ENCODE results near the gene NRCAM. TPM values are rescaled to one million over a fixed set of nuclear protein-coding genes. Genes with fewer than 3 reads are reported as not detected.

The NRCAM gene
- total RNA-seq, 1 experiment from 2014 or later: 40.3 TPM

DNA sequence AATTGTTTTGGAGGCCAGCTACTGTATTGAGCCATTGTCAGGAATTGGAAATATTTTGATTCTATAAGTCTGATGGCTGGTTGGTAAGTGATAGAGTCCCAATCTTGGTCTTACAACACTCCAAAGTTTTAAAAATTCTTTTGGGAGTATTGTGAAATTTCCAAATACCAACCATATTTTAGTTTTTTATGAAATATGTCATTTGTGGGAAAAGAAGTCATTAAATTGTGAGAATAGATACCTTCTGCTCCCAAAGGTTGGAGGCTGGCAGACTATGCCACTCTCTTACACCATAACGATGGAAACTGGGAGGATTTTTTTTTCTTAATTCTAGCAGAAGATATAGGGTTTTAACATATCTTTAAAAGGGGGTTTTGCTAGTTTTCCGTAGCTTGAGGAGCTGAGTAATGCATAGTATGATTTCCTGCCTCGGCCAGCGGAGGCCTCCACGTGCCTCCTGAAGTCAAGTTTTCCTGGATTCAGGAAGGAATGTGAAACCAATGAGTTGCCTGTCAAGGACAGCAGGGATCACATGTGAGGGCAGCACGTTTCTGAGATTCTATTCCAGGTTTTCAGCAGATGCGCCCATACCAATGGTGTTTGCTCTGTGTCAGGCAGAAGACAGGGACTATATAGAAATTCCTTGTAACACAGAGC, 233.9 kb downstream of the NRCAM start:
- H3K27me3 ChIP-seq (ENCODE audit: insufficient read depth, low read depth): no peaks in the 10 kb centered on the region
- H4K20me1 ChIP-seq (ENCODE audit: insufficient read depth): no peaks in the 10 kb centered on the region
- no peak overlapping the region for H3K27ac ChIP-seq
- no peaks in the 10 kb centered on the region for H3K79me2 ChIP-seq (ENCODE audit: low read depth)
- peaks cover 3% of the 10 kb centered on the region; the same call in 1 of the 2 replicates for H3K9me3 ChIP-seq (ENCODE audit: insufficient read depth, low read depth)
- DNase-seq: no peak
- TF ChIP-seq EZH2 (IDR thresholded peaks at IDR 0.05; ENCODE audit: low read depth): no peak
- TF ChIP-seq, protein P1, sequence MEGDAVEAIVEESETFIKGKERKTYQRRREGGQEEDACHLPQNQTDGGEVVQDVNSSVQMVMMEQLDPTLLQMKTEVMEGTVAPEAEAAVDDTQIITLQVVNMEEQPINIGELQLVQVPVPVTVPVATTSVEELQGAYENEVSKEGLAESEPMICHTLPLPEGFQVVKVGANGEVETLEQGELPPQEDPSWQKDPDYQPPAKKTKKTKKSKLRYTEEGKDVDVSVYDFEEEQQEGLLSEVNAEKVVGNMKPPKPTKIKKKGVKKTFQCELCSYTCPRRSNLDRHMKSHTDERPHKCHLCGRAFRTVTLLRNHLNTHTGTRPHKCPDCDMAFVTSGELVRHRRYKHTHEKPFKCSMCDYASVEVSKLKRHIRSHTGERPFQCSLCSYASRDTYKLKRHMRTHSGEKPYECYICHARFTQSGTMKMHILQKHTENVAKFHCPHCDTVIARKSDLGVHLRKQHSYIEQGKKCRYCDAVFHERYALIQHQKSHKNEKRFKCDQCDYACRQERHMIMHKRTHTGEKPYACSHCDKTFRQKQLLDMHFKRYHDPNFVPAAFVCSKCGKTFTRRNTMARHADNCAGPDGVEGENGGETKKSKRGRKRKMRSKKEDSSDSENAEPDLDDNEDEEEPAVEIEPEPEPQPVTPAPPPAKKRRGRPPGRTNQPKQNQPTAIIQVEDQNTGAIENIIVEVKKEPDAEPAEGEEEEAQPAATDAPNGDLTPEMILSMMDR (conservative IDR thresholded peaks at IDR 0.05): no peak
- H3F3A ChIP-seq (ENCODE audit: insufficient read depth, low read depth): no peaks in the 10 kb centered on the region
- H2AFZ ChIP-seq: no peak overlapping the region
- CTCF ChIA-PET: interaction anchor here (0.6 kb wide), 1 partner anchor 41 kb away, joined by 3 read pairs; no protein-coding TSS in a partner anchor
- no peaks in the 10 kb centered on the region for H3K9me2 ChIP-seq (ENCODE audit: insufficient read depth)
- no peak overlapping the region for H3K4me2 ChIP-seq
- intact Hi-C loops (cut with micrococcal nuclease; ENCODE audit: unreplicated experiment): no loop called here
- no peak overlapping the region for H3K4me3 ChIP-seq
- H3K4me1 ChIP-seq (replicated peaks; ENCODE audit: insufficient read depth): 0 out of 2 replicates have a peak, but pooled peaks cover 4% of the 10 kb centered on the region
- H3K36me3 ChIP-seq (ENCODE audit: low read depth): no peaks in the 10 kb centered on the region
- no TSS peak for BruUV-seq (replicated peaks)
- POLR2A ChIA-PET (ENCODE audit: unreplicated experiment): no interaction called here

DNA sequence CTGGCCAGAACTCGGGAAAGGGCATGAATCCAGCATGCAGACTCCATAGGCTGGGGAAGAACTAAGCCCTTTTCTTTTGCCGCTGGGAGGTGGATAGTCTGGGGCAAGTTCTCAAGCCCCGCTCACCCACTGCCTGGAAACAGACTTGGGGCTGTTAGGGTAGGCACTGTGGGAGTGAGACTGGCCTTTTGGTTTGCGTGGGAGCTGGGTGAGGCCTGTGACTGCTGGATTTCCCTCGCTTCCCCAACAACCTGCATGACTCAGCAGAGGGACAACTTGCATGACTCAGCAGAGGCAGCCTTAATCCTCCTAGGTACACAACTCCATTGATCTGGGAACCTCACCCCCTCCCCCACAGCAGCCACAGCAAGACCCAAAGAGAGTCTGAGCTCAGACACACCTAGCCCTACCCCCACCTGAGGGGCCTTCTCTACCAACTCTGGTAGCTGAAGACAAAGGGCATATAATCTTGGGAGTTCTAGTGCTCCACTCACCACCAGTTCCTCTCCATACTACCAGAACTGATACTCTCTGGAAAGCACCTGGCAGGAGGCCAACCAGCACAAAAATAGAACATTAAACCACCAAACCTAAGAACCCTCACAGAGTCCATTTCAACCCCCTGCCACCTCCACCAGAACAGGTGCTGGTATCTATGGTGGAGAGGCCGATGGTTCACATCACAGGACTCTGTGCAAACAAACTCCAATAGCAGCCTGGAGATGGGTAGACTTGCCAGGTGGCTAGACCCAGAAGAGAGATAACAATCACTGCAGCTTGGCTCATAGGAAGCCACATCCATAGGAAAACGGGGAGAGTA, 244.6 kb downstream of the NRCAM start:
- Histone ChIP-seq H3F3A (ENCODE audit: insufficient read depth, low read depth) (peaks cover 7% of the 10 kb centered on the region; the same call in 1 of the 2 replicates), H3K27ac (peak overlapping the region; percentile 80), H3K27me3 (ENCODE audit: insufficient read depth, low read depth) (no peaks in the 10 kb centered on the region), H3K9me2 (ENCODE audit: insufficient read depth) (no peaks in the 10 kb centered on the region), H4K20me1 (ENCODE audit: insufficient read depth) (no peaks in the 10 kb centered on the region), H3K9me3 (ENCODE audit: insufficient read depth, low read depth) (no peaks in the 10 kb centered on the region; the same call in 1 of the 2 replicates), H3K4me3 (no peak overlapping the region), H3K36me3 (ENCODE audit: low read depth) (no peaks in the 10 kb centered on the region), H3K4me2 (peak overlapping the region; percentile 52), H2AFZ (peak overlapping the region; percentile 69), H3K4me1 (replicated peaks; ENCODE audit: insufficient read depth) (peaks cover 27% of the 10 kb centered on the region), H3K79me2 (ENCODE audit: low read depth) (no peaks in the 10 kb centered on the region)
- ChIA-PET POLR2A (ENCODE audit: unreplicated experiment) (no interaction called here), CTCF (no interaction called here)
- peak; percentile 68 to 73 for DNase-seq
- intact Hi-C loops (cut with micrococcal nuclease; ENCODE audit: unreplicated experiment): no loop called here
- BruUV-seq (replicated peaks): TSS peak; percentile 59
- TF ChIP-seq, protein P1 (conservative IDR thresholded peaks at IDR 0.05): no peak
- no peak for TF ChIP-seq EZH2 (IDR thresholded peaks at IDR 0.05; ENCODE audit: low read depth)

DNA sequence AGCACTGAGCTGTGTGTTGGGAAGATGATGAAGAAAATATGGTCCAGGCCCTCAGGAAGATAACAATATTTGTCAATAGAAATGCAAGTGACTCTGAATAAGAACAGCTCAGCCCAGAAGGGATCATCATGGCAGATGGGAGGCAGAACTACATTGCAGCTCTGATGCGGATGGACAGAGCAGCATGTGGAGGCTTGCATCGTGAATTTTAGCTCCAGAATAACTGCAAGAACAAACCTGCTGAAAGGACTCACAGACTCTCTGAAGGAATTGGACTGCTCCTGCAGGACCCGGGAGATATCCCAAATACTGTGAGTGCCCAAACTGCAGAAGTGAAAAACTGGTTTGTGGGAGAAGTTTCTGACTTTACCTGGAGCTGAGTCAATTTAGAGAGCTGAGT, 245.4 kb downstream of the NRCAM start:
- Histone ChIP-seq H4K20me1 (ENCODE audit: insufficient read depth) (no peaks in the 10 kb centered on the region), H3K9me3 (ENCODE audit: insufficient read depth, low read depth) (no peaks in the 10 kb centered on the region; the same call in 1 of the 2 replicates), H3K4me1 (replicated peaks; ENCODE audit: insufficient read depth) (peaks cover 27% of the 10 kb centered on the region), H3K9me2 (ENCODE audit: insufficient read depth) (no peaks in the 10 kb centered on the region), H3K36me3 (ENCODE audit: low read depth) (no peaks in the 10 kb centered on the region), H3K4me3 (no peak overlapping the region), H3K27me3 (ENCODE audit: insufficient read depth, low read depth) (no peaks in the 10 kb centered on the region), H2AFZ (peak overlapping the region; percentile 69; the same call in 1 of the 2 replicates), H3K79me2 (ENCODE audit: low read depth) (no peaks in the 10 kb centered on the region), H3F3A (ENCODE audit: insufficient read depth, low read depth) (peaks cover 7% of the 10 kb centered on the region; the same call in 1 of the 2 replicates), H3K4me2 (peak overlapping the region; percentile 52), H3K27ac (peak overlapping the region; percentile 80)
- no peak for TF ChIP-seq EZH2 (IDR thresholded peaks at IDR 0.05; ENCODE audit: low read depth)
- TF ChIP-seq, protein P1 (conservative IDR thresholded peaks at IDR 0.05): no peak
- BruUV-seq (replicated peaks): no TSS peak
- DNase-seq: no peak
- POLR2A ChIA-PET (ENCODE audit: unreplicated experiment): no interaction called here
- intact Hi-C loops (cut with micrococcal nuclease; ENCODE audit: unreplicated experiment): no loop called here
- CTCF ChIA-PET: no interaction called here

All from PC-9 (cell line).